GM19328 (cell line): ENCODE measurements around the gene SPAG17.
A peak's percentile ranks its signal among the peaks of the same experiment; 100 is the strongest.

Experiments
- ATAC-seq: cut with Tn5 transposase; IDR thresholded peaks from one replicate; pipeline ENCODE4 v1.9.1; 2021; ENCODE audit warnings: mild to moderate bottlenecking, moderate library complexity; ENCODE audit not compliant: unreplicated experiment

Gene SPAG17

DNA sequence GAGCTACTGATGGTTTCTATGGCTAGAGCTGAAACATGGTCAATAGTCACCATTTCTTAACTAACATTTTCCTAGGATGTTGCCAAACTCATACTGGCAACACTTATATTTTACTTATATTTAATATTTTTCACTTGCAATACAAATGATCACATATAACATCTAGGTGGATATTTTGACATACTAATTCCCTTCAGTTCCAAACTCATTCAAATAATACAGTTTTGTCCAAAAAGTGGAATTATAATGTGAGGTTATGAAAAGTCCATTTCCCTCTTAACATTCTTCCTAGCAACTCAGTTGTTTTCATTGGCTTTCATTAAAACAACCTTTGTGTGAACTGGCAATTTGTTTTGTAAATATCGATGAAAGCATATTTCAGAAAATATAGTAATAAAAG, 16.0 kb downstream of the SPAG17 start:
- no peak for ATAC-seq

DNA sequence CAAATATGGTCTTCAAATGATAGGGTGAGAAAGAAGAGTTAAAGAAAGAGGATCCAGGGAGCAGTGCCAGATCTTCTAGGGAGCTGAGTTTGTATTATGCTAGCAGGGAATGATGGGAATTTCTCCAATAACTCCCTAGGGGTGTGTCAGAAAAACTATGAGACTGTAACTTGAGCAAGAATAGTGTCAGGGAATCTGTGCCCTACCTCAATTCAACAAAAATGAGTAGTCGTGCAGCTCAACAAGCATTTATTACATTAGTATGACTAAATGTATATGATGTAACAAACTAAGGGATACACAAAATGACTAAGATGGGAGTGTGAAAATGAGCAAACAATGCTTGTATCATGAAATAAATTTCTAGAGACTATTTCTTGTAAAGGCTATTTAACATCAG, 24.2 kb downstream of the SPAG17 start:
- ATAC-seq, result no peak

DNA sequence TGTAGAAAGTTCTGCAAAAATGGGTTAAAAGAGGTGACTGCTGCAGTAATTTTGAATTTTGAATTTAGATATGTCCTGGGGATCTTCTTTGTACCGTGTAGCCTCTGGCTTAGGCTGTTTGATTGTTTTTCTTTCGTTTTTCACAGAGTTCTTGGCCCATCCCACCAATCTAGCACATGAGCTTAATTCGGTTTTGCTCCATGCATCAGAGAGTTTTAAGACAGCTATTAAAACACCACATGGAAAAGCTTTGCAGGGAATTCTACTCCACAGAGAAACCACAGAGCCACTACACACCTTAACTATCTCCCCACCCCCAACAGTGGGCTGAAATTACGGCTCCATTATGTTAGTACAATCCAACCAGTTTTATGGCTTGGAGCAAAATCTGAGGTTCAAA, 25.5 kb downstream of the SPAG17 start:
- ATAC-seq, result no peak

DNA sequence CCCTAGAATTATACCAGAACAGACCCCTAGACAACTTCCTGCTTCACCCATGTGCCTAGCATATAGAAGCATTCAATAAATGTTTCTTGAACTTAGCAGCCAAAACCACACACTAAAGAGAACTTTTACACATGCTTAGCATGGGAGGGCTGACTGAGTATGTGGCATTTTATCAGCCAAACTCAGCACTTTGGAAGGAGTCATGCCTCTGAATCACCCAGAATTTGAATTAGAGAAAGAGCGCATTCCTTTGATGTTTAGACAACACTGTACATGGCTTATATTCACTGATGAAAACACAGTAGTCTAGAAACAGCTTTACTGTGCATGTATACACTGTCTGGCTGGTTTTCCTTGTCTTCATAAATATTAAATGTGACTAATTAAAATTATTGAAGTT, 26.1 kb downstream of the SPAG17 start:
- ATAC-seq, result no peak

DNA sequence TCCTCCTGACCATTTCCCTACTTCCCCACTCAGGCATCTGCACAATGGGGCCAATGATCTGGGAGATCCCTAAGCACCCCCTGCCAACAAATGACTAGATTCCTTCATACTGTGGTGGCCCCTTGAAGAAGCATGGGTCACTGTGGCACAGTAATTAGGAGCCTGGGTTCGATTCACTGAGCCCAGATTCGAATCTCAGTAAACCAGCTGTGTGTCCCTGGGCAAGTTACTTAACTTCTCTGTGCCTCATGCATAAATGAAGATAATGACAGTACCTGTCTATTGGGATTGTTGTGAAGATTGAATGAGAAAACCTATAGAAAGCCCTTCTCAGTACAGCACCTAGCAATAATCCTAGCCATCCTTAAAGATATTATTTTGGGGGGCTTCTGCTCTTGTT, 27.5 kb downstream of the SPAG17 start:
- ATAC-seq, result no peak

DNA sequence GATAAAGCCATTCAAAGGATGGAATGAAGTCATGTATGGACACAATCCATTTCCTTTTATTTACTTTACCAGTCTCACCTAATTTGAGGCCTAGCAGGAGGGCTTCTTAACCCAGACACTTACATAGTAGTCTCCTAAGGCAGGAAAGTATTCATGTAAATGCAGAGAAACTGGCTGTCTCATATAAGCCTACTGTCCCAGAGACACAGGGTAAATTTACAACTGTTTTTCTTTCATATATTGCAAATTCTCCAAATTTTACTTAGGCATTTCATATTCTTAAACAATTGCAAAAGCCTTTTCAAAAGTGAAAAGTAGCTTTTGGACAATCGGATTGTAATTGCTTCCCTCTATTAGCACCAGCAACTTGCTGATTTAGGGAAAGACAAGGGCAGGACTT, 29.9 kb downstream of the SPAG17 start:
- no peak for ATAC-seq

DNA sequence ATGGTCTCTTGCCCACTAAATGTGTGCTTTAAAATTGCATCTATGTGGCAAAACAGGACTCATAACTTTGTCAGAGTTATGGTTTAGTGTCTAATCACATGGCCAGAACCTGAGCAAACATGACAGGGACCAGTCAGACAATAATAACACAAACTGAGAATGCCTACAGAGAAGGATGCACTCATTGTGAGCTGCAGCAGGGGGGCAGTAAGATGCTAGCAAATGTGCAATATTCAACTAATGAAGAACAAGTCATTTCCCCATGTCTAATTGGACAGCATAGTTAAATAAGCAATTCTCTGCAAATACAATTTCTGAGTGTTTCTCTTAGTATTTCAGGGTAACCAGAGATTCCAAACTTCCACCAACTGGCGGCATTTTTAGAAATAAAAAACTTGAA, 30.8 kb downstream of the SPAG17 start:
- ATAC-seq, result no peak

DNA sequence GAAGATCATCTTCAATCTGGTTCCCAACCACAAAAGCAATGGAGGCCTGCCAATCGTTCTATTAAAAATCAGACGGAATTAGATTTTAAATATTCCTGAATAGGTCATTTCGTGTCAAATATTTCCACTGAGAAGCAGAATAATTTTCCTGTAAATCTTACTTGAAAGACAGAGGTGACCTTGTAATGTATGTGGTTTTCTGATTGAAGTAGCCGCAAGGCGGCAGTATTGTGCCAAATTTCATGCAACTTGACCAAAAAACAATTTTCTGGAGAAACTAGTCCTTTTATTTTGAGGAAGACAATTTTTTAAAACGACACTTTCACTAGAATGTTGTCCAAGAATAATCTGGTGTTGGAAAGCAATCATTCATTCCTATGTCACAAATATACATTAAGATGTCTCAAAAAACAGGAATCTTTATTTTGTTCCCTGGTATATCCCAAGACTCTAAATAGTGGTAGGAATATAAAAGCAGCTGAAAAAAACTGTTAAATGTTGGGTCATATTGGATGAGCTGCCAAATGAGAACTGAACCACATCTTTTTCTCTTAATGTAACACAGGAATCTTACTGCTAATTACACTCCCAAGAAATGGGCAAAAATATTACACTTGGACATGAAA, 33.6 kb downstream of the SPAG17 start:
- ATAC-seq, result no peak

DNA sequence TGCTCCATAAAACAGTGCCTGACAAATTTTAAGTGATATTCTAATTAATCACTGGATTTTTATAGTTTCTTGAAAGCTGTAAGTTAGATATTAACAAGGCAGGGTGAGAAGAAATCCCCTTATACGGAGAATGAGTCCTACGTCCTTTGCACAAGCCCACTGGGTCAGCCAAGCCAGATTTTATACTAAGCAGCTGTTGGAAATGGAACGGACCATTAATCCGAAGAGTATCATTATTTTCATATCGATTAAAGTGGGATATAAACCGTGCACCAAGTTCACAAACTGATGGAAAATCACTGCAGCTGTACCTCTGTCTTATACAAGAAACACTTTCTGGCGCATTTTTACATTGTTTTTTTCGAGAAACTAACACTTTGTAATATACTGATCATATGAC, 35.2 kb downstream of the SPAG17 start:
- no peak for ATAC-seq

DNA sequence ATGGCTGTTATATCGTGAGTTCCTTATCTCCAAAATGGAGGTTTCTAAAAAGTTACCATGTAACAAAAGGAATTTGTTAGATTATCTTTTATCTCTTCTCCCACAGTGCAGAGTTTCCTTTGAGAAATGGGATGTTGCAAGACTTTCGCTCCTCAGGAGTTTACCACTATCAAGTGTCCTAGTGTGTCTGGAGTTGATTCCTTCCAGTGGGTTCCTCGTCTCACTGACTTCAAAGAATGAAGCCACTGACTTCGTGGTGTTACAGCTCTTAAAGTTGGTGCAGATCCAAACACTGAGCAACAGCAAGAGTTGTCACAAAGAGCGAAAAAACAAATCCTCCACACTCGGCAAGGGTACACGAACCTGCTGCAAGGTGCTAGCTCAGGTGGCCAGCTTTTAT, 37.0 kb downstream of the SPAG17 start:
- ATAC-seq, result no peak

DNA sequence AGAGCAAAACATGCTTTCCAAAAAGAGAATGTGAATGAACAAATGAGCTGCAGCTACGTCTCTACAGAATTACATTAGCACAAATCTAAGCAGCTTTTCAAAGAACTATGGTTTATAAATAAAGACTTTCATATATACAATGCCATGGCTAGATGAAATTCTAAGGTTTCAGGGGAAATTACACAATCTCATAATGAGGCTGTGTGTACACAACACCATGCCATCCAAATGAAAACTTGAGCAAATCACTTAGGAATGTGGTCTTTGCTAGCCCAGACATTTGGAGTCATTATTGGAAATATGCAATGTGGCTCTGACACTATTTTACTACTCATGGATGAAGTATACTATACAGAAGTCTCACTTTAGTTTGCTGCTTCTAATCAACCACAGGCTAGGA, 37.5 kb downstream of the SPAG17 start:
- ATAC-seq, result no peak

DNA sequence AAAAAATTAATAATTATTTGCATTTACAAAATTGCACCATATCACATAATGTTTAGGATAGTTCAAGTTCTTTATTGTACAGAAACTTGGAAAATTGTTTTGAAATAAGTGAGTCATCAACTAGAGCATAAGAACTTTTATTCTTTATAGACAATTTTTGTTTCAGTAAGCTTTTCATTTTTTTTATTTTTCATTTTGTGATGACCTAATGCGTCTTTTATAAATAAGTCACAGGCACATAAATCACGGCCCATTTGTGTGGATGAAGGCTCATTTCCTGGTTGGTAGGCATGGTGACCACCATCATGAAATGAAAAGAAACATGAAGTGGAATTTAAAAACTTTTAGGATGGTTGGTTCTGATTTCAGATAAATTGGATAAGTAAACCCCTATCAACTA, 39.3 kb downstream of the SPAG17 start:
- no peak for ATAC-seq

DNA sequence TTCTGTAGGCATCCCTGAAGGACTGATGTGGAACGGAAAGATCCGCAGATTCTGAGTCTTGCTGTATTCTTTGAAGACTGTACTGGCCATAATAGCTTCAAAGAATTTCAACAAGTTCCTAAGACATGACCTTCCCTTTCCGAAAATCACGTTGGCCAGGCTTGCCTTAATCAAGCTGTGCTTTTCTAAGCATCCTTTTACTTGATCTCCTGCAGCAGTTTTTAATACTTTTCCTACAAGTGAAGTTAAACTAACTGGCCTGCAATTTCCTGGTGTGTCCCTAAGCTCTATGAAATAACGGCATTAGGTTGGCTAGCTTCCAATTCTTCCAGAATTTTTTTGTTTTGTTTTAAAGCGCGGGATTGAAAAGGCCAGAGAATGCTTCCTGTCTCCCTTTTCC, 40.3 kb downstream of the SPAG17 start:
- ATAC-seq, result no peak

DNA sequence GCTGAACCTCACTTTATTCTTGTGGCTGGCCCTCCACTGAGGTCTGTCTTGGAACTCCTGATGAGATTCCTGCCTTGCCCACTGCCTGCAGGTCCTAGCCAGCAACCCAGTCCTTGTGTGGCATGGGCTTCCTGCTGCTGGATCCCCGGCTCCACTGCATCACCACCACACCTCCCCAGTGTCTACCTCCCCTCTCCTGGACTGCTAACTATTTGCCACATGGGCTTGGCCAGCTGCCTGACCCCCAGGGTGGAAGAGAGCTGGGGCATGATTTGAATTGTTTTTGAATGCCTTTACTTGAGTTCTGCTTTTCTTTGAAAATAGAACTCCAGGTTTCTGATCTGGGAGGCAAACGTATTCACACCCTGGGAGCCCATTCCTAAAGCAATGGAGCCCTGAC, 41.2 kb downstream of the SPAG17 start:
- ATAC-seq, result no peak

DNA sequence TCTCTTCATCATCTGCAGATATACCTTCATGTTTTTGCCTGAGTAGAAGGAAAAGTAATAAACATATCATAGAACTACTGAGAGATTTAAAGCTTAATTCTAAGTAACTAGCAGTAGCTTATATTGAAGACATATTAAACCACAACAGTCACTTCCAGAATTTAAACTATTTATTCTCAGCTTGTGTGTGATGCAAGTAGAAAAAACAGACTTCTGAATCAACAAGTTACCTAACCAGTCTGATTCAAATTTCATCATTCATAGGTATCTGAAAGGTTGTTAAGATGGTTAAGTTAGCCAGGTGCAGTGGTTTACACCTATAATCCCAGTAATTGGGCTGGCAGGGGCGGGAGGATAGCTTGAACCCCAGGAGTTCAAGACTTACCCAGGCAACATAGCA, 41.9 kb downstream of the SPAG17 start:
- no peak for ATAC-seq

DNA sequence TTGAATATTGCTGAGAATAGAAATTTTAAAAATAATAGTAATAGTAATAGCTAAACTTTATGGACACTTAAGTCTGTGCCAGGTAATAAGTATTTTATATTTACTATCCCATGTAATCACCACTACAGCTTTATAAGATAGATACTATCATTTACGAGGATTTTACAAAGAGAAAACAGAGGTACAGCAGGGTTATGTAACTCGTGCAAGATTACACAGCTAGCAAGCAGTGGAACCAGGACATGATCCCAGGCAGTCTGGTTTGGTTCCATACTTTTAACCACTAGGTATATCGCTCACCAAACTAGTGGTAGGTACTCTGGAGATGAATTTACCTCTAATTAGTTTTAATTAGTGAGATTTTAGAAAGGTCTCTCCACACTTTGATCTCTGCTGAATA, 42.5 kb downstream of the SPAG17 start:
- no peak for ATAC-seq

DNA sequence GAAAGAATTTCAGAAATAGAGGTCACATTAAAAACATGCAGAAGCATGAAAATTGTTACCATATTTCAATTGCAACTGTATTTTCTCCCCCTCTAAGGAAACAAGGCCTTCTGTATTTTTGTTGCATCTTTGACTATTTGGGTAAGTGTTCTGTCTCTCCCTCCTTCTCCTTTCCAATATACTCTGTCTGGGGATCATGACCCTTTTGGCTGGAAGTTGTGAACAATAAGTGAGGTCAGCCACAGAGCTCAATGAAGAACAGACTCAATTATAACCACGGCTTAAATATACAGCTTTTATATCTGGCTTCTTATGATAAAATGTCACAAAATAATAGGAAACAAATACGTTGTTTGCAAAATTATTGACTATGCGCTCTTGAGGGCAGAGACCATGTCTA, 47.1 kb downstream of the SPAG17 start:
- no peak for ATAC-seq

DNA sequence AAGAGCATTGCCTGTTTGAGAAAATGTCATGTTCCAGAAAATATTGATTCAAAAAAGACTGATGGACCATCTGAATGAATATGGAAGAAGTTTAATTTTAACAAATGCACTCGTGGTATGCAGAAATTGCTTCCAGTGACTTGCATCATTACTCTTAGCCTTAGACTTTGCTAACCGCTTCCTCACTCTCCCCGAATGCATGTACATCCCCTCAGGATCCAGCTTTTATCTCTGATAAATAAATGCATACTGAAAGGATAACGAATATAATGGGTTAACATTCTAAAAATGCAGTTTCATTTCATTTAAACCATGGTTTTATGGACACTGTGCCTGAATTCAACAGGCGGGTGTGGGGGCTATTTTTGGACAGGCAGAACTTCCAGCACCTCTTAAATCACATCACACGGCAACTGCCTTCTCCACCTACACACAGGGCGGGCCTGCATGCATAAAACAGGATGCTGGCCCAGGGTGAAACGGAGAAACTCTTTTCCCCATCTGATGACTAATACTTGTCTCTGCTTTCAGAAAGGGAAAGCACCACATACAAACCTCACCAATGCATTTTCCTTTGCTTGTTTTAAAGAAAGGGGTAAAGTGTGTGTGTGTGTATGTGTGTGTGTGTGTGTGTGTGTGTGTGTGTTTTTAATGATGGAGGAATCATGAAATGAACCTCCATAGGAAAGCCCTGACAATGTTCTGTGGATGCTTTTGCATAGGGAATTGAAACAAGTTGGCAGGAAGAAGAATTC, 48.7 kb downstream of the SPAG17 start:
- peak; percentile 99 for ATAC-seq

DNA sequence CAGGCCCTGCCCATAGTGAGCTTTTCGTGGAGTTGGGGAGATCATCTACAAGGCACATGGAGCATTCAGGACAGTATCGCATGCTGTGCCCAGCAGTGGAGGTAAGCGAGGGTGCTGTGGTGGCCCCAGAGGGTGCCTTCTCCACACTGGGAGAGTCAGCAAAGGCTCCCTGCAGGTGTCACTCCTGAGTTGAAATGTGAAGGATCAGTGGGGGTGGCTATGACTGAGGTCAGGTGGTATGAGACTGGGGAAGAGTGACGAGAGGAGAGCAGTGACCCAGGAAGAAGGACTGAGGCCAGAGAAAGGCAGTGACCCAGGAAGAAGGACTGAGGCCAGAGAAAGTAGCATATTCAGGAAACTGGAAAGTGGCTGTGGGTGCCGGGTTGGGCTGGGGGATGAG, 53.0 kb downstream of the SPAG17 start:
- ATAC-seq, result no peak

DNA sequence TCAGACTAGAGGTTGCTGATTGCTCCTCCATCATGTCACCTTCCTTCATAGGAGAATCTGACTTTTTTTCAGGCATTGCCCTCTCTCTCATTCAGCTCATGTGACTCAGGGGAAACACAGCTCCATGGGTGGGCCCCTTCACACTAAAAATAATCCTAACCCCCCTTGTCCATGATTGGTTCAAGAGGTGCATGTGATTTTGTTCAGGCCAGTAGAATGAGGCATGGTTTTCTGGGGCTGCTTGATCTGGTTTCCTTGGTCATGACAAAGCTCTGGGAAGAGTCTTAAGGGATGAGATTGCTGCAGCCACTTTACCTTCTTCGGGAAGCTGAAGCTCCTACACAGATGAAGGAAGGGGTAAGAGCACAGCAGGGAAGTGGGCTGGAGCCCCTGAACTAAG, 56.3 kb downstream of the SPAG17 start:
- ATAC-seq, result no peak

DNA sequence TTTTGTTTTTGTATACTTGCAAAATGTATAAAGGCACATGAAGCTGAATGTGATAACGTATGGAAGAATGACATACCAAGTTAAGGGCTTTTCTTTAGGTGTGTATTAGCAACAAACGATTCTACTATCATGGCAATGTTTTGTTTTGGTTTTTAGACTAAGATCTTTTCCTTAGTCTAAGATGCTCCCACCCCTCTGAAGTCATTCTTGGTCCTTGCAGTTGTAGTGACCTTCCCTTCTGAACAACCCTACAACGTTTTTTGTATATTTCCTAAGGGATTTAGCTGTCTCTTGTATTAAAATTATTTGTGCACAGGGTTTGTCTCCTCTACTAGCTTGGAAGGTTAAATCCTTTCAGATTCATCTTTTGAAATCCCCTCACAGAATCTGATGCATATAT, 61.0 kb downstream of the SPAG17 start:
- ATAC-seq, result no peak

DNA sequence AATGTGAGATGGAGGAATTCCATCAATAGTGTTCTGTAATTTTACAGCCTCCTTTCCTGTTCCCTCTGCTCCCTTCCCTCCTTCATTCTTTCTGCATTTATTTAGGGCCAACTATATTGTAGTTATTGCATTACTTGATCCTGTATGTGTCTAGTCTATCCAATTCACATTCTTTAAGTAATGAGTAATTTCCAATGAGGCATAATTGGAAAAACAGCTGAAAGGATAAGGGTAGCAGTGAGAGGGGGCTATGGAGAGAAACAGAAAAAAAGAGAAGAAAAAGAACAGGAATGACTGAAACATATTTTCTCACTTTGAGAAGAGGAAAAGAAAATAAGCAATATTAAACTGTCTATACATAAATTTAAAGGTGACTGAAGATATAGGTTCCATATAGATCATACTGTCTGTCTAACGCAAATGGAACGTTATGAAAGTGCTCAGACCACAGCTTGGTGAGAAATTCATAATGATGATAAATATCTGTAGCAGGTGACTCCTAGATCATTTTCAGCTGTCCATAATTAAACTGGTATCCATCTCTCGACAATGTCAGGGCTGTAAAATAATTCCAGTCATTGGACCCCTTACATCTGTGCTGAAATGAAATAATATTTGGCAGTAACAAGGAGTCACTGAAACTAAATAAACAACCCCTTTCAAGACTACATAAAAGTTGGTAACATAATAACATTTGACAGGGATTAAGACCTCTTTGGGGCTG, 61.8 kb downstream of the SPAG17 start:
- ATAC-seq, result no peak
